NCI-H345 treated with DMSO at 0.1 percent for 48 hours (cell line): Measurements from ENCODE around the gene RNF8.
A peak's percentile ranks its signal among the peaks of the same experiment; 100 is the strongest.

Experiments used
- DNase-seq: peaks from one replicate; lab custom pipeline; 2025; ENCODE audit not compliant: unreplicated experiment; lab: John Stamatoyannopoulos, UW

Gene RNF8

GRCh38 chr6:37357860-37358259 is 4.1 kb downstream of the RNF8 start:
- no peak for DNase-seq

GRCh38 chr6:37359039-37359438 is 5.3 kb downstream of the RNF8 start:
- DNase-seq: no peak

DNA sequence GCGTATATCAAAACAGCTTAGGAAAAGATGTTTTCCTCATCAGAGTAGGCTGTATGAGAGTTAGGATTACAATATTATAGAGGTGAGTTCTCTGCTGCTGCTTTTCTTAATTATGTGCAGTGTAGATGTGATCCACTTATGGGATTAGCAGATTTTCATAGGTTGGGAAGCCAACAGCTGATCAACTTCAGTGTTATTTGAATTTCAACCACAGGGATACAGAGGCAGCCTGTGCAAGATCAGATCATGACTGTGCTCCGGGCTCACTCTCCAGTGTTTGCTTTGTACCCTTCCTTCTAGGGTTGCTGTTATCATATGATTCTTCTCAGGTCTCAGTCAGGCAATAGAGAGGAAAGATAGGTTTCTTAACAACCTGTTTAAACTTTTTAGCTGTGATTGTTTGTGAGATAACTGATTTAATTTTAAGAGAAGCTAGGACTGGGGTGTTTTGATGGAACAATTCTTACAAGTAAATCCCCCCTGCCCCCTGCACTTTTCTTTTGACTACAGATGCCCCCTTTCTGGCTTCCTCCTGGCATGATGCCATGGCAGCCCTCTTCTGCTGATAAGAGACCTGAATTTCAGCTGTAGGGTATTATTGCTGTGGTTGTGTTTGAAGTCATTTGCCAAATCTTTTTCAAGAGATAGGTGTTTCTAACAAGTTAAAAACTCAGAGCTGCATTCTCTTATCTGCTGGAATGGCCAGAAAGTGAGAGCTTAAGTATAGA is 8.5 kb downstream of the RNF8 start:
- DNase-seq: no peak

- no peak for DNase-seq
These were observed 12.0 kb downstream of the RNF8 start for GRCh38 chr6:37365791-37366190.

DNA sequence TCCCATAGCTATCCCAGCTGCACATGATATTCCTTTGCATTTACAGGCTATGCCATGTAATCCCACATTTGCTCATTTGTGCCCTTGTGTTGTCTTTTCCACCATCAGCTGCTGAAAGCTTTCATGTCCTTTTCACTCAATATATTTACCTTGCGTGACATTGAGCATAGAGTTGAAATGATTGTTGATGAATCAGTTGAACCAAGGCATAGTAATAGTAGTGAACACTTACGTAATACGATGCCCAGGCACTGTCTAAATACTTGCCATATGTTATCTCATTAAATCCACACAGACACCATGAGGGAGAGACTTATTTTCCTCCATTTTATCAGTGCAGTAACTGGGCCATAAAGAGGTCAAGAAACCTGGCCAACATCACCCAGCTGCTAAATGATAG is 13.1 kb downstream of the RNF8 start:
- DNase-seq: no peak

- DNase-seq: no peak
These were observed 15.2 kb downstream of the RNF8 start for GRCh38 chr6:37368961-37369320.

GRCh38 chr6:37369321-37370201 is 15.8 kb downstream of the RNF8 start:
- no peak for DNase-seq

- DNase-seq: no peak
These were observed 17.6 kb downstream of the RNF8 start for GRCh38 chr6:37371154-37372083.

DNA sequence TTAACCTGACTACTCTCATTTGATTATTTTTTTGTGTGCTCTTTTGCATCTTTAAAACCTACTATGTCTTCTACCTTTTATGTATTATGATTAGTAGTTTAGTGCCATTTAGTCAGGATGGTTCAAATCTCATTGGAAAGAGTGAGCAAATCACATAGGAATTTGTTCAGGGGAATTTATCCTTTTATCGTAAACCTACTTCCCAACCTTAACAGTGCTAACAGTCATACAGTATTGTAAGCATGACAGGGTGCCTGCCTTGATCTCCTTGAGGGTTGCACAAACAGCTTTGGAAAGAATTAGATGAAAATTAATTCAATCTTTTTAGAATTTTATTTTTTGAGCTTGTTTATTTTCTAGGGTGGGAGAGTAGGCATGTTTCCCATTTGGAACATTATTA is 18.3 kb downstream of the RNF8 start:
- DNase-seq: no peak

DNA sequence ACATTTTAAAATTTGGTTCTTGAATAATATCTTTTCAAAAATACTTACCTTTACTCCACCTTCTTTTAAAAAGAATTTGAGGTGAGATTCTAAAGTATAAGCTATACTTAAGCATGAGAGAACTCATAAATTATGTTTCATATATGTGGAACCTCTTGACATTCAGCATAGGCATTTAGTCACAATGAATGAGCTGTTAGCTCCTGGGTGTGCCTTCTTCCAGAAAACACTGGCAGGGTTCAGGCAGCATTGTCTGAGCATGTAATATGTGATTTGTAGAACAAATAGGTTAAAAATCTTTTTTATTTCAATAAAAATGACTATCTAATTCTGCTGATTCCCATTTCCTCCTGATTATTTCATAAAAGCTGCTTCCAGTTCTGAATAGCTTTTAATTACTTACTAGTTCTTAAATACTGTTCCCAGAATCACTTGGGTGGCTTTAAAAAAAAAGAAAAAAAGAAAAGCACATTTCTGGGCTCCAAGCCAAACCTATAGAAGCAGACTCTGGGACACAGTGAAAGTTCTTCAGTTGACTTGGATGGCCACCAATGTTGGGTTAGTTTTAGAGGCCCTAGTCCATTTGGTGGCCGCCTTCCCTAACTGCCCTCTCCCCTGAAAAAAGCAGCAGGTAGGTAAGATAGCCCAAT is 20.2 kb downstream of the RNF8 start:
- DNase-seq: no peak

DNA sequence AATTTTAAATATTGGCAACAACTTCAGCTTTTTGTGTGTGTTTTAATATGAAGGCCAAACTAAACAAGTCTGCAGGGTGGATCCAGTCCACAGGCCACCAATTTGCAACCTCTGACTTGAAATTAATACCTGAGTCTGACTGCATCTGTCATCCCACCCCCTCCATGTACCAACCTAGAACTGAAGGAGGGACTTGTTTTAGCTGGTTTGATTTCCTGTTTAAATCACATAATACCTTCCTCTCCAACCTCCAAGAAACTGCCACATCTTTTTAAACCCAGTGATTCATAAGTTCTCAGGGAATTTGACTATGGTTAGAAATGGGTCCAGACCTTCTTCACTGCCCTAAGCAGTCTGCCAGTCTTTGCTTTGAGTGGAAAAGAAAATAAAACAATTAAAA is 21.6 kb downstream of the RNF8 start:
- no peak for DNase-seq

- DNase-seq: no peak
These were observed 22.4 kb downstream of the RNF8 start for GRCh38 chr6:37376078-37376743.

DNA sequence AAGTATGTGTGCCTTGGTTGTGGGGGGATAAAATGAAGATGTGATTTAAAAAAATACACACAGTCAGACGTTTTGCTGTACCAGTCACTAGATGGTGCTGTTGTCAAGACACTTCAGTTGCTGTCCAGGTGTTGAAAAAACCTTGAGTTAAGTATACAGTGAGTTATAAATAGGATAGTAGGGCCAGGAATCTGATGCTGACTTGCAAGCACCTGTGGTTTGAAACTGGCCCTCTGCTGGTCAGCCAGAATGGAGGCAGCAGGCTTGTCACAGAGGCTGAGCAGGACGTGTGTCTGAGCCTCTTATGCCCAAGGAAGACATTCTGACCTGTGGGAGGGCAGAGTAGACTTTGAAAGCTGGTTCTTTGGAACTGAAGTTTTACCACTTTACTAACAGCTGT is 27.8 kb downstream of the RNF8 start:
- peak; percentile 22 for DNase-seq

DNA sequence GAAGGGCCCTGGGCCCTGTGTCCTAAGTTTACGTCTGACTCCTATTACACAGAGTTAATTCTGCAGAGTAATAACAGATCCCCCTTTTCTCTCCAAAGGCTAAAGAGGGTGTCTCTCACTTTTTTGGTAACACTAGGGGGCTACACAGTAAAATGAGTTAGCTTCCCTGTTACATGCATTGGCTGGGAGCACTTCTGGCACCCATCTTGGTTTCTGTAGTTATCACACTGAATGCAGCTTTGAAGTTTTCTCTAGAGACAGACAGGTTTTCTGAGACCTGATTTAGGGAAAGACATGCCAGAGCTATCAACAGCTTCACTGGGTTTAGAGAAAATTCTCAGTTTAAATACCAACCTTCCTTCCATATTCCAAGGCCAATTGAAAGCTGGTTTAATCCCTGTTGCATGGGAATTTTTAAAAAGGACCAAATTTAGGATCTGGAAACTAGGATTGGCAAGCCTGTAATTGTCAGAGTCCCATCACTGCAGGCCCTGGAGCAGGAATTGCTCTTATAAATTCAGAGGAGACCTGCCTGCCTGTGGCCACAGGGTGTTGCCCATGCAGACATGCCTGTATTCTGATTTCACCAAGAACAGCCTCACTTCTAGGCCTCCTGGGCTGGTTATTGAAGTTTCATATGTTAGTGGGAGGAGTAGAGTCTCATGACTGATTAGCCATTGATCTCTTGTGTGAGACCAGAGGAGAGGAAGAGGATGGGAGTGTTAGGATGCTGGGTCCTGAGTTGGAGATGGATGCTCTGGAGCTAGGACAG is 29.4 kb downstream of the RNF8 start:
- DNase-seq: no peak

DNA sequence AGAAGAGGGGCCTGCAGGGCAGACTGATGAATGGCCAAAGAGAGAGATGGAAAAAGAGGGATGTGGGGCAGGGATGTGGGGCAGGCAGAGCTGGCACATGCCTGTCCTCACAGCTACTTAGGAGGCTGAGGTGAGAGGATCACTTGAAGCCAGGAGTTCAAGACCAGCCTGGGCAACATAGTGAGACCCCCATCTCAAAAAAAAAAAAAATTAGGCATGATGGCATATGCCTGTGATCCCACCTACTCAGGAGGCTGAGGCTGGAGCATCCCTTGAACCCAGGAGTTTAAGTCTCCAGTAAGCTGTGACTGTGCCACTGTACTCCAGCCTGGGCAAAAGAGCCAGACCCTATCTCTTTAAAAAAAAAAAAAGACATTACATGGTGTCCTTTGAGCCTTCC is 34.8 kb downstream of the RNF8 start:
- no peak for DNase-seq

GRCh38 chr6:37389857-37390256 is 36.1 kb downstream of the RNF8 start:
- no peak for DNase-seq

GRCh38 chr6:37391120-37391519 is 37.3 kb downstream of the RNF8 start:
- DNase-seq: no peak

- DNase-seq: no peak
These were observed 39.0 kb downstream of the RNF8 start for GRCh38 chr6:37392821-37393220.

GRCh38 chr6:37393381-37393929 is 39.7 kb downstream of the RNF8 start:
- DNase-seq: no peak
